GM13976 (cell line): ENCODE data around the gene PJA1.

Experiments used
- DNase-seq: peaks from one replicate; pipeline ENCODE4 v3.0.0; 2012; ENCODE audit warnings: low spot score
- CTCF ChIP-seq: IDR thresholded peaks from 2 replicates; pipeline ENCODE4 v1.5.1; 2012; ENCODE audit warnings: borderline replicate concordance, mild to moderate bottlenecking; ENCODE audit not compliant: insufficient read depth; ENCODE audit errors: extremely low read depth, missing control alignments, control extremely low read depth
- in situ Hi-C: fragments of 300-500 bp; cut with MboI; formaldehyde crosslinking; loops from one replicate; pipeline ENCODE4 v1.12.0; 2022; ENCODE audit warnings: low sequenced_read_pairs, mixed read lengths, inconsistent platforms; ENCODE audit not compliant: unreplicated experiment

Gene PJA1

GRCh38 chrX:69148946-69149345 is 16.3 kb downstream of the PJA1 start:
- in situ Hi-C loops = no loop called here
- DNase-seq = no peak
- TF ChIP-seq CTCF = no peak

- in situ Hi-C loops = no loop called here
- no peak for TF ChIP-seq CTCF
- DNase-seq = no peak
These were observed 18.5 kb downstream of the PJA1 start for GRCh38 chrX:69146739-69147138.

- no peak for TF ChIP-seq CTCF
- in situ Hi-C loops = no loop called here
- DNase-seq = no peak
These were observed 19.5 kb downstream of the PJA1 start for GRCh38 chrX:69145714-69146113.

- no peak for TF ChIP-seq CTCF
- DNase-seq = no peak
- in situ Hi-C loops = no loop called here
These were observed 20.2 kb downstream of the PJA1 start for GRCh38 chrX:69144838-69145680.

GRCh38 chrX:69143530-69143929 is 21.7 kb downstream of the PJA1 start:
- in situ Hi-C loops = no loop called here
- DNase-seq = no peak
- no peak for TF ChIP-seq CTCF

- in situ Hi-C loops = no loop called here
- DNase-seq = no peak
- no peak for TF ChIP-seq CTCF
These were observed 22.3 kb downstream of the PJA1 start for GRCh38 chrX:69142788-69143469.
